Chondrocyte (in vitro differentiated cells): Measurements from ENCODE around the gene TMEM42. TPM values are rescaled to one million over a fixed set of nuclear protein-coding genes. Genes with fewer than 3 reads are reported as not detected.
"Not testable (repeated sequence)": the region's sequence is repeated elsewhere in the genome, so short reads cannot be mapped to it uniquely, and the experiment has no call there.

ENCODE experiments used
- DNase-seq: peaks from one replicate; pipeline ENCODE4 v3.0.0; 2021; ENCODE audit warnings: mixed read lengths, low spot score
- H3K27ac Mint-ChIP-seq: one replicate; pipeline ENCODE4 v1.8.0; 2021; ENCODE audit warnings: mild to moderate bottlenecking, moderate library complexity, mixed read lengths; ENCODE audit not compliant: unreplicated experiment
- H3K27me3 Mint-ChIP-seq: 2 replicates; pipeline ENCODE4 v1.8.0; 2021; ENCODE audit warnings: low read depth, mixed read lengths
- H3K36me3 Mint-ChIP-seq: 2 replicates; pipeline ENCODE4 v1.8.0; 2021; ENCODE audit warnings: low read depth, mixed read lengths
- H3K4me1 Mint-ChIP-seq: 2 replicates; pipeline ENCODE4 v1.8.0; 2021; ENCODE audit warnings: low read depth, mild to moderate bottlenecking, mixed read lengths
- H3K4me3 Mint-ChIP-seq: one replicate; pipeline ENCODE4 v1.8.0; 2021; ENCODE audit warnings: mild to moderate bottlenecking, moderate library complexity, mixed read lengths; ENCODE audit not compliant: unreplicated experiment
- H3K9me3 Mint-ChIP-seq: 2 replicates; pipeline ENCODE4 v1.8.0; 2021; ENCODE audit warnings: low read depth, mixed read lengths
- CTCF ChIP-seq: fragments of 200-600 bp; sonication (generic); IDR thresholded peaks from 2 replicates; pipeline ENCODE4 v1.5.0; 2021; ENCODE audit warnings: antibody characterized with exemption, mild to moderate bottlenecking, moderate library complexity
- long read RNA-seq: library from polyadenylated mRNA; stranded (forward); transcript quantifications from one replicate; pipeline ENCODE4 v2.0.0, GENCODE V29; 2021
- total RNA-seq: library from RNA; stranded (reverse); gene quantifications from 3 replicates; pipeline ENCODE4 v1.2.1, GENCODE V29; 2021

Gene TMEM42
- total RNA-seq = 14.2 to 14.6 TPM (median 14.3 TPM) in 3 replicates
- long read RNA-seq, transcript TMEM42-201 (3 exons, 1,026 nt) = major isoform, 10 of 18 reads
- long read RNA-seq, partial matches to known transcripts = 3 of 18 reads
- long read RNA-seq, other reads (novel, unspliced or antisense) = 5 of 18 reads

DNA sequence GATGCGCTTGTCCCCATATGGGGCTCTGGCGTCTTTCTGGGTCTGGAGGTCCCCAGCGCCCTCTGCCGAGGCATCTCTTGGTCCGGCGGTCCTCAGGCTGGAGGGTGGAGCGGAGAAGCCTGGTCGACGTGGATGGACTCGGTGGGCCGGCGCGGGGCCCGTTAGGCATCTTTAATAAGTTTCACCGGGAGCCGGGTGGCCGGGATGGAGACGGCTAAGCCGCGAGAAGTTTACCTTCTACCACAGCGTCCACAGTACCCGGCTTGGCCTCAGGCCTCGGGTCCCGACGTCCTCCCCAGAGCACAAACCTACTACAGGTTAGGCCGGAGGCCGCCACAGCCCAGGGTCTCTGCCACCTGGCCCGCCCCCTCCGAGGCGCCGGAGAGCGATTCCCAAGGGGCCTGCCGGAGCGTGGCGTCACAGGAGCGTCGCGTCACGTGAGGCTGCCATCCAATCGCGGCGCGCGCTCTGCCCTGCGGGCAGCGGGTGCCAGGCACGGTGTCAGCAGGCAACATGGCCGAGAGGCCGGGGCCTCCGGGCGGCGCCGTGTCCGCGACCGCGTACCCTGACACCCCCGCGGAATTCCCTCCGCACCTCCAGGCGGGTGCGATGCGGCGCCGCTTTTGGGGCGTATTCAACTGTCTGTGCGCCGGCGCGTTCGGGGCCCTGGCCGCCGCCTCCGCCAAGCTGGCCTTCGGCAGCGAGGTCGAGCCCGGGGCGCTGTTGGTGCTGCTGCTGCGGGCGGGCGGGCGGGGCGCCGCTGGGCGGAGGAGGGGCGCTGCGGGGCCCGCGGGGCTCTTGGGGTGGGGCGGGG, at the start of gene TMEM42:
Gene TMEM42, plus strand, starts transcription at position 501 of the 814 bp plus-strand sequence. Its CDS starts 13 bp downstream, at position 514.
- no peaks in the 10 kb centered on the region for H3K9me3 Mint-ChIP-seq
- peak within 1 kb of the TSS; percentile 91 for H3K27ac Mint-ChIP-seq
- H3K27me3 Mint-ChIP-seq = no peaks in the 10 kb centered on the region
- peak within 1 kb of the TSS; percentile 81 for H3K4me3 Mint-ChIP-seq
- peak; percentile 63 for TF ChIP-seq CTCF
- peaks cover 3% of the 10 kb centered on the region for H3K36me3 Mint-ChIP-seq
- no peak for DNase-seq
- peaks cover 24% of the 10 kb centered on the region for H3K4me1 Mint-ChIP-seq

DNA sequence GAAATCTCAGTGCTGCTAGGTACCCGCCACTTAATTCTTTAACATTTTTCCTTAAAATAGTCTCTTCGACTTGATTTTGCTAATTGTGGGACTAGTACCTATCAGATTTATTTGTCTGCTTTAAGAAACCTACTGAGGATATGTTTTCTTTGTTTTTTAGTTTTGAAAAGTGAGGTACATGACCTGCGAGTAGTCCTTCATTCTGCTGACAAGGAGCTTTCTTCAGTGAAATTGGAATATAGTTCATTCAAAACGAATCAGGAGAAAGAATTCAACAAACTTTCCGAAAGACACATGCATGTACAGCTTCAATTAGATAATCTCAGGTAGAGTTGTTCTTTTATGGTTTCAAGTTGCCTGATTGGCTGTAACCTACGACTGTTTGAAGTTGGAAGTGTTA, 47.0 kb upstream of the TMEM42 start:
- peaks cover 9% of the 10 kb centered on the region for H3K9me3 Mint-ChIP-seq
- TF ChIP-seq CTCF = no peak
- no peaks in the 10 kb centered on the region for H3K4me1 Mint-ChIP-seq
- no peaks in the 10 kb centered on the region for H3K27me3 Mint-ChIP-seq
- DNase-seq = no peak
- H3K27ac Mint-ChIP-seq = no peak overlapping the region
- peaks cover 12% of the 10 kb centered on the region for H3K36me3 Mint-ChIP-seq
- H3K4me3 Mint-ChIP-seq = no peak overlapping the region

DNA sequence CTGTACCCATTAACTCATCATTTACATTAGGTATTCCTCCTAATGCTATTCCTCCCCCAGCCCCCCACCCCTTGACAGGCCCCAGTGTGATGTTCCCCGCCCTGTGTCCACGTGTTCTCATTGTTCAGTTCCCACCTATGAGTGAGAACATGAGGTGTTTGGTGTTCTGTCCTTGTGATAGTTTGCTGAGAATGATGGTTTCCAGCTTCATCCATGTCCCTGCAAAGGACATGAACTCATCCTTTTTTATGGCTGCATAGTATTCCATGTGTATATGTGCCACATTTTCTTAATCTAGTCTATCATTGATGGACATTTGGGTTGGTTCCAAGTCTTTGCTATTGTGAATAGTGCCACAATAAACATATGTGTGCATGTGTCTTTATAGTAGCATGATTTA, 45.4 kb upstream of the TMEM42 start:
- not testable (repeated sequence) for H3K4me3 Mint-ChIP-seq, H3K9me3 Mint-ChIP-seq, H3K27ac Mint-ChIP-seq, H3K4me1 Mint-ChIP-seq, DNase-seq, H3K27me3 Mint-ChIP-seq
- H3K36me3 Mint-ChIP-seq = peaks cover 12% of the 10 kb centered on the region

GRCh38 chr3:44821206-44821605, 40.5 kb upstream of the TMEM42 start:
- peaks cover 12% of the 10 kb centered on the region for H3K9me3 Mint-ChIP-seq
- H3K4me1 Mint-ChIP-seq, DNase-seq, H3K27ac Mint-ChIP-seq, H3K4me3 Mint-ChIP-seq, H3K27me3 Mint-ChIP-seq: not testable (repeated sequence)
- peaks cover 13% of the 10 kb centered on the region for H3K36me3 Mint-ChIP-seq

GRCh38 chr3:44825264-44825925, 36.3 kb upstream of the TMEM42 start:
- Mint-ChIP-seq H3K27ac (no peak overlapping the region), H3K9me3 (peaks cover 3% of the 10 kb centered on the region), H3K4me1 (peaks cover 5% of the 10 kb centered on the region), H3K4me3 (no peak overlapping the region), H3K27me3 (no peaks in the 10 kb centered on the region), H3K36me3 (peaks cover 2% of the 10 kb centered on the region)
- no peak for DNase-seq
- no peak for TF ChIP-seq CTCF

DNA sequence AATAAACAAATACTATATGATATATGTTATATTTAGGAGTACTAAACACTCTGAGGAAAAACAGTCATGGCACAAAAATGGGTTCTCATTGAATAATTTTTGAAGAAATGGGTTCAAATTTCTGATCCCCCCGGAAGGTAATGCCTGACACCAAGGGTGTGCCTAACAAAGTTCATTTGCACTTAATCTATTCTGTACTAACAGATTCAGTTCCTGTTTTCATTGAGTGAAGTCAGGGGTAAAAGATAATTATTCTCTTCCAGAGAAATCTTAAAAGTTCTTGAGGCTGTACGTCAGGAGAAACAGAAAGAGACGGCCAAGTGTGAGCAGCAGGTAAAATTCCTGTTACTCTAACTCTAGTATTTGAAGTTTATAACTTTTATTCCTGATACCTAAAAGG, 34.5 kb upstream of the TMEM42 start:
- no peak overlapping the region for H3K27ac Mint-ChIP-seq
- peaks cover 3% of the 10 kb centered on the region for H3K9me3 Mint-ChIP-seq
- peaks cover under 1% of the 10 kb centered on the region for H3K36me3 Mint-ChIP-seq
- no peak for DNase-seq
- no peak overlapping the region for H3K4me3 Mint-ChIP-seq
- peaks cover 13% of the 10 kb centered on the region for H3K4me1 Mint-ChIP-seq
- TF ChIP-seq CTCF = no peak
- no peaks in the 10 kb centered on the region for H3K27me3 Mint-ChIP-seq
